Suprapubic skin (tissue), 4 donors: ENCODE results near the gene NSMCE1. TPM values are rescaled to one million over a fixed set of nuclear protein-coding genes. Genes with fewer than 3 reads are reported as not detected.
A peak's percentile ranks its signal among the peaks of the same experiment; 100 is the strongest.
"Not testable (repeated sequence)": the region's sequence is repeated elsewhere in the genome, so short reads cannot be mapped to it uniquely, and the experiment has no call there.

Experiments
- DNase-seq, 2 donors: peaks; one replicate each; pipeline ENCODE4 v3.0.0-alpha.2; 2019; ENCODE audit warnings: low spot score in 2 of 2
- H3K27ac ChIP-seq: fragments of 200-600 bp; sonication (generic); one replicate; pipeline ENCODE4 v1.5.1; 2019
- H3K27me3 ChIP-seq: fragments of 200-600 bp; sonication (generic); one replicate; pipeline ENCODE4 v1.5.1; 2019
- H3K36me3 ChIP-seq: fragments of 200-600 bp; sonication (generic); one replicate; pipeline ENCODE4 v1.5.1; 2019
- H3K4me1 ChIP-seq: fragments of 200-600 bp; sonication (generic); one replicate; pipeline ENCODE4 v1.5.1; 2019
- H3K4me3 ChIP-seq: fragments of 200-600 bp; sonication (generic); one replicate; pipeline ENCODE4 v1.5.1; 2019; ENCODE audit warnings: mild to moderate bottlenecking
- H3K9me3 ChIP-seq: fragments of 200-600 bp; sonication (generic); one replicate; pipeline ENCODE4 v1.5.1; 2019
- EP300 ChIP-seq: sonication (generic); formaldehyde crosslinking; IDR thresholded peaks from one replicate; pipeline ENCODE4 v1.6.1; 2017; ENCODE audit warnings: antibody characterized with exemption
- POLR2A ChIP-seq, 2 donors: fragments of 450-650 bp; IDR thresholded peaks; one replicate each; pipeline ENCODE4 v1.6.1; 2017; ENCODE audit warnings: antibody characterized with exemption in 2 of 2, mild to moderate bottlenecking in 2 of 2, moderate library complexity in 2 of 2
- POLR2AphosphoS5 ChIP-seq, 3 donors: sonication (generic); formaldehyde crosslinking; IDR thresholded peaks; one replicate each; pipeline ENCODE4 v1.6.1; 2017; ENCODE audit warnings: antibody characterized with exemption in 3 of 3
- WGBS: methylation state at CpG from one replicate; pipeline ENCODE4 v1.1.5; 2018; 5-methylcytosine and 5-hydroxymethylcytosine counted together
- total RNA-seq, 4 donors: library from RNA; depleted of rRNA; stranded (reverse); fragments of >200 nt; gene quantifications; one replicate each; pipeline ENCODE4 v1.1.0, GENCODE V29; 2016
- TF ChIP-seq, protein P1 (sequence below), 2 donors: fragments of 200-600 bp in 1 of 2; fragments of 450-650 bp in 1 of 2; sonication (generic) in 1 of 2; IDR thresholded peaks; one replicate each; pipeline ENCODE4 v1.5.1; 2016 to 2019; ENCODE audit warnings: antibody characterized with exemption in 2 of 2, mild to moderate bottlenecking in 1 of 2, moderate library complexity in 1 of 2

Gene NSMCE1
- total RNA-seq, 4 donors from 2014 or later = 23.0 to 32.2 (median 29.3) TPM

- H3K4me1 ChIP-seq = peaks cover 12% of the 10 kb centered on the region
- H3K27me3 ChIP-seq = no peaks in the 10 kb centered on the region
- TF ChIP-seq POLR2AphosphoS5 (IDR thresholded peaks at IDR 0.05) (peak in 1 of 3 donors; percentile 21), POLR2A (IDR thresholded peaks at IDR 0.05) (no peak)
- H3K27ac ChIP-seq = no peak overlapping the region
- no peak overlapping the region for H3K4me3 ChIP-seq
- H3K36me3 ChIP-seq = no peaks in the 10 kb centered on the region
- 62% methylated on average over 5 of the region's 5 CpGs for WGBS
- no peaks in the 10 kb centered on the region for H3K9me3 ChIP-seq
- no peak for DNase-seq
Observed at GRCh38 chr16:27291106-27291505, 22.5 kb upstream of the NSMCE1 start.

DNA sequence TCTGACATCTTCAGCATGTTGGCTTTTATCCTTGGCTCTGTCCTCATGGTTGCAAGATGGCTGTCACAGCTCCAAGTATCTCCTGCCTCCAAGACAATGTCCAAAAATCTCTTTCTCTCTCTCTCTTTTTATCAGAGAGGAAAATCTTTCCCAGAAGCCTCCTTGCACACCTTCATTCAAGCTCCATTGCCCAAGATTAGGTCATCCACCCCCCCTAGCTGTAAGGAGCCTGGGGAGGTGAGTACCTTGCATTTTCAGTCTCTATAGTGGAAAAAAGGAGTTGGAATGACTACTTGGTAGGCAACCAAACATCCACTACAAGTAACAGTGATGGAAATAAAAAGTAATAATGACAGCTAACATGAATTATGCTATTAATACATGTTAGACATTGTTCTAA is 22.0 kb upstream of the NSMCE1 start:
- H3K27ac ChIP-seq = no peak overlapping the region

GRCh38 chr16:27289669-27290068 is 21.1 kb upstream of the NSMCE1 start:
- peaks cover 13% of the 10 kb centered on the region for H3K4me1 ChIP-seq
- no peak overlapping the region for H3K4me3 ChIP-seq
- WGBS = 73% methylated on average over 6 of the region's 6 CpGs
- H3K36me3 ChIP-seq = no peaks in the 10 kb centered on the region
- no peaks in the 10 kb centered on the region for H3K27me3 ChIP-seq
- H3K27ac ChIP-seq = no peak overlapping the region
- no peak for DNase-seq
- H3K9me3 ChIP-seq = no peaks in the 10 kb centered on the region
- TF ChIP-seq POLR2AphosphoS5 (IDR thresholded peaks at IDR 0.05) (no peak), EP300 (no peak), POLR2A (IDR thresholded peaks at IDR 0.05) (no peak)
- TF ChIP-seq, protein P1, sequence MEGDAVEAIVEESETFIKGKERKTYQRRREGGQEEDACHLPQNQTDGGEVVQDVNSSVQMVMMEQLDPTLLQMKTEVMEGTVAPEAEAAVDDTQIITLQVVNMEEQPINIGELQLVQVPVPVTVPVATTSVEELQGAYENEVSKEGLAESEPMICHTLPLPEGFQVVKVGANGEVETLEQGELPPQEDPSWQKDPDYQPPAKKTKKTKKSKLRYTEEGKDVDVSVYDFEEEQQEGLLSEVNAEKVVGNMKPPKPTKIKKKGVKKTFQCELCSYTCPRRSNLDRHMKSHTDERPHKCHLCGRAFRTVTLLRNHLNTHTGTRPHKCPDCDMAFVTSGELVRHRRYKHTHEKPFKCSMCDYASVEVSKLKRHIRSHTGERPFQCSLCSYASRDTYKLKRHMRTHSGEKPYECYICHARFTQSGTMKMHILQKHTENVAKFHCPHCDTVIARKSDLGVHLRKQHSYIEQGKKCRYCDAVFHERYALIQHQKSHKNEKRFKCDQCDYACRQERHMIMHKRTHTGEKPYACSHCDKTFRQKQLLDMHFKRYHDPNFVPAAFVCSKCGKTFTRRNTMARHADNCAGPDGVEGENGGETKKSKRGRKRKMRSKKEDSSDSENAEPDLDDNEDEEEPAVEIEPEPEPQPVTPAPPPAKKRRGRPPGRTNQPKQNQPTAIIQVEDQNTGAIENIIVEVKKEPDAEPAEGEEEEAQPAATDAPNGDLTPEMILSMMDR (IDR thresholded peaks at IDR 0.05) = no peak

More for the DNA sequence above, 22.0 kb upstream of the NSMCE1 start:
- H3K27me3 ChIP-seq = no peaks in the 10 kb centered on the region
- DNase-seq = no peak
- TF ChIP-seq EP300 (no peak), POLR2A (IDR thresholded peaks at IDR 0.05) (no peak), POLR2AphosphoS5 (IDR thresholded peaks at IDR 0.05) (no peak)
- TF ChIP-seq, protein P1 (IDR thresholded peaks at IDR 0.05) = no peak
- H3K9me3 ChIP-seq = no peaks in the 10 kb centered on the region
- H3K4me1 ChIP-seq = peaks cover 13% of the 10 kb centered on the region
- no peaks in the 10 kb centered on the region for H3K36me3 ChIP-seq
- no peak overlapping the region for H3K4me3 ChIP-seq

- H3K4me3 ChIP-seq, H3K36me3 ChIP-seq, H3K27ac ChIP-seq, DNase-seq, H3K27me3 ChIP-seq, H3K9me3 ChIP-seq: not testable (repeated sequence)
- peaks cover 13% of the 10 kb centered on the region for H3K4me1 ChIP-seq
- WGBS = 89% methylated on average over 6 of the region's 6 CpGs
Observed at GRCh38 chr16:27288313-27288712, 19.7 kb upstream of the NSMCE1 start.

GRCh38 chr16:27287887-27288286 is 19.3 kb upstream of the NSMCE1 start:
- TF ChIP-seq POLR2A (IDR thresholded peaks at IDR 0.05) (no peak), POLR2AphosphoS5 (IDR thresholded peaks at IDR 0.05) (no peak), EP300 (no peak)
- TF ChIP-seq, protein P1 (IDR thresholded peaks at IDR 0.05) = no peak
- peaks cover 13% of the 10 kb centered on the region for H3K4me1 ChIP-seq
- no peak overlapping the region for H3K27ac ChIP-seq
- no peaks in the 10 kb centered on the region for H3K27me3 ChIP-seq
- no peaks in the 10 kb centered on the region for H3K36me3 ChIP-seq
- no peak for DNase-seq
- H3K9me3 ChIP-seq = no peaks in the 10 kb centered on the region
- H3K4me3 ChIP-seq = no peak overlapping the region
- WGBS = 83% methylated on average over 11 of the region's 11 CpGs

- H3K4me1 ChIP-seq = peaks cover 13% of the 10 kb centered on the region
- peak overlapping the region; percentile 49 for H3K27ac ChIP-seq
- no peaks in the 10 kb centered on the region for H3K27me3 ChIP-seq
- WGBS = 94% methylated on average over 8 of the region's 8 CpGs
- H3K36me3 ChIP-seq = no peaks in the 10 kb centered on the region
- no peak for TF ChIP-seq POLR2A (IDR thresholded peaks at IDR 0.05)
- TF ChIP-seq EP300 = no peak
- TF ChIP-seq, protein P1 (IDR thresholded peaks at IDR 0.05) = no peak
- no peak for TF ChIP-seq POLR2AphosphoS5 (IDR thresholded peaks at IDR 0.05)
- no peak for DNase-seq
- H3K4me3 ChIP-seq = no peak overlapping the region
- H3K9me3 ChIP-seq = no peaks in the 10 kb centered on the region
Observed at GRCh38 chr16:27287051-27287811, 18.7 kb upstream of the NSMCE1 start.
